NOMO-1 treated with DMSO at 0.1 percent for 48 hours (cell line): Measurements from ENCODE around the gene PCDH20.
"Not testable (repeated sequence)": the region's sequence is repeated elsewhere in the genome, so short reads cannot be mapped to it uniquely, and the experiment has no call there.

Experiments
- DNase-seq: peaks from one replicate; lab custom pipeline; 2025; ENCODE audit not compliant: unreplicated experiment; lab: John Stamatoyannopoulos, UW

PCDH20 gene, protein sequence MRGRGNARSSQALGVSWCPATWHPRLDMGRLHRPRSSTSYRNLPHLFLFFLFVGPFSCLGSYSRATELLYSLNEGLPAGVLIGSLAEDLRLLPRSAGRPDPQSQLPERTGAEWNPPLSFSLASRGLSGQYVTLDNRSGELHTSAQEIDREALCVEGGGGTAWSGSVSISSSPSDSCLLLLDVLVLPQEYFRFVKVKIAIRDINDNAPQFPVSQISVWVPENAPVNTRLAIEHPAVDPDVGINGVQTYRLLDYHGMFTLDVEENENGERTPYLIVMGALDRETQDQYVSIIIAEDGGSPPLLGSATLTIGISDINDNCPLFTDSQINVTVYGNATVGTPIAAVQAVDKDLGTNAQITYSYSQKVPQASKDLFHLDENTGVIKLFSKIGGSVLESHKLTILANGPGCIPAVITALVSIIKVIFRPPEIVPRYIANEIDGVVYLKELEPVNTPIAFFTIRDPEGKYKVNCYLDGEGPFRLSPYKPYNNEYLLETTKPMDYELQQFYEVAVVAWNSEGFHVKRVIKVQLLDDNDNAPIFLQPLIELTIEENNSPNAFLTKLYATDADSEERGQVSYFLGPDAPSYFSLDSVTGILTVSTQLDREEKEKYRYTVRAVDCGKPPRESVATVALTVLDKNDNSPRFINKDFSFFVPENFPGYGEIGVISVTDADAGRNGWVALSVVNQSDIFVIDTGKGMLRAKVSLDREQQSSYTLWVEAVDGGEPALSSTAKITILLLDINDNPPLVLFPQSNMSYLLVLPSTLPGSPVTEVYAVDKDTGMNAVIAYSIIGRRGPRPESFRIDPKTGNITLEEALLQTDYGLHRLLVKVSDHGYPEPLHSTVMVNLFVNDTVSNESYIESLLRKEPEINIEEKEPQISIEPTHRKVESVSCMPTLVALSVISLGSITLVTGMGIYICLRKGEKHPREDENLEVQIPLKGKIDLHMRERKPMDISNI

DNA sequence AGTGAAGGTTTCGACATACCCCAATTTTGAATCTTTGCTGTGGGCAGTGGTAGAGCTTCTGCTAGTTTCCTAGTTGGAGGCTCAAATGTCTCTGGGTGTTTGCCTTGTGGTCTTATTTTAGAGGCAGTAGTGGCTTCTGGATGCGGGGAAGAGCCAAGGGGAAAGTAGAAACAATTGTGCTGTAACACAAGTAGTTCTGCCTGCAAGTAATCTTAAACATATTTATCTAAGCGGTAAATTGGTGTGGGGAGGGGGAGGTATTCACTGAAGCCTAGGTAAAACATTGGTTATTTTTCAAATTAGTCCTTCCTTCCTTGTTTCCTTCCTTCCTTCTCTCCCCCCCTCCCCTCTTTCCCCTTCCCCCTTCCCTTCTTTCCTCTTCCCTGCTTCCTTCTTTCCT, at the start of gene PCDH20:
TSS of gene PCDH20 (minus strand) at position 101 of the 400 bp plus-strand sequence. CDS start 691 bp downstream, outside the sequence.
- no peak for DNase-seq

DNA sequence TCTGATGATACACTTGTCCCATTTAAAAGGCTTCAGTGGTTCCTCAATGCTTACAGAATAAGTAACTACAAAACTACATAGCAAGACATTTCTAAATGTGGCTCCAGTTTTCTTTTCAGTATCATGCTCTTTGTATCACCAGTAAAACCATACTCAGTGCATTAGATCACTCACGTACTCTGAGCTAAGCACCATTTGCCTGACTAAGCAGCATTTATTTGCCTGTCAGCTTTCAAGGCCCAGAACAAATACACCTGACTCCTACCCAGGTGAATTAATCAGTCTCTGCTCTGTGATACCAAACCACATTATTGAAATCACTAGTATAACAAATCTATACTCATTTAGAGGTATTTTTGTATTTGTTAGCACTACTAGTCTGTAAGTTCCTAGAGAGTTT, 47.4 kb upstream of the PCDH20 start:
- no peak for DNase-seq

DNA sequence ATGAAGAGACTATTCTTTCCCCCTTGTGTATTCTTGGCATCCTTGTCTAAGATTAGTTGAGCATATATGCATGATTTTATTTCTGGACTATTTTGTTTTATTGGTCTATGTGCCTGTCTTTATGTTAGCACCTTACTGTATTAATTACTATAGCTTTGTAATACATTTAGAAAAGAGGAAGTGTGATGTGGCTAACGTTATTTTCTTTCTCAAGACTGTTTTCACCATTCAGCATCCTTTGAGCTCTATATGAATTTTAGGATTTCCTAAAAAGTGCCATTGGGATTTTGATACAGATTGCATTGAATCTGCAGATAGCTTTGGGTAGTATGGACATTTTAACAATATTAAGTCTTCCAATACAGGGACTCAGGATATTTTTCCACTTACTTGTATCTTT, 37.5 kb upstream of the PCDH20 start:
- no peak for DNase-seq

DNA sequence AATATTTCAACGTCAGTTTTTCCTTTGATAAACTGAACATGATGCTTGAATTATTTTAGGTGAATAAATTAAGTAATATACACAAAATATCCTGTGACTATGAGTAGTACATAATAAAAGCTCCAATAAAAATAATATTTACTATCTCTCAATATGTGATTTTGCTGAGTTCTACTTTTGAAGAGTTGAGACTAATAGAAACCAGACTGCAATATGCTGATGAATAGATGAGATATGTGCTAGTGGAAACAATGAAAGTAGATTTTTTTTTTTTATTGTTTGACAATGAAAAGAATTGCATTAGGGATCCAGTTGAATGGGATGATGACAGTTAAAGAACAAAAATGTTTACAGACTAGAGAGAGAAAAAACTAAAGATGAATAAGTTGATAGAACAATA, 16.4 kb upstream of the PCDH20 start:
- no peak for DNase-seq

DNA sequence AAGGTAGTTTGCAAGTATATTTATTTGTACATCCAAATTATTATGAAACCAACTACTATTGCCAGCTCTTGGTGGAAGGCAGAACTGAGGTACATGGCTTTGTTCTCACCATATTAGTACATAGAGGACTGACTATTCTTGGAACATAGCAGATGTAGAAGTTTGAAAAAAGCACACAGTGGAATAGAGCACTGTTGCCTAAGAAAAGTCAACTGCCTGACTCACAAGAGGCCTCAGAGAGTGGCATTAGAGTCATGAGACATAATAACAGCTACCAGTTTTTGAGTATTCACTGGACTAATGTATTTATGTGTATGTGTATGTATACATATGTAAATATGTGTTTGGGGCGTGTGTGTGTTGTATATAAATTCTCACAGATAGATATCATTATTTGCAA, 8.3 kb upstream of the PCDH20 start:
- no peak for DNase-seq

DNA sequence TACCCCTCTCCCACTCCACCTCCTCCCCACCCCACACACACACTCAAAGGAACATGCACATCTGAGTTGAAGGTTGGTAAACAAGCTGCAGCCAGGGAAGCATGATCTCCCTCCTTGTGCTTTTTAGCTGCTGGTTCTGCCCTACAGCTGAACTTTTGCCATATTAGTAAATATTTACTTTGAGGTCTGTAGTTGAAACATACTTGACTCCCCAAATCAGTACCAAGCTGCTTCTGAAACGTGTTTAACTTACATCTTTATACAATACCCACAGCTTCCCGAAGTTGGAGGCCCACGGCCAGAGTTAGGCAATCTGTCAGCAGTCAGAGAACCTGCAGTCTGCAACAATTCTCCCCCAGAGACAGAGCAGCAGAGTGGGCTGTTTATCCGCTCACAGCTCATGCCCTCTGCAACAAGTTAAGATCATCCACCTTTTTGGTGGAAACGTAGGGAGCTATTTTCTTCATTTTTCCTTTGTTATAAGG, 1.5 kb upstream of the PCDH20 start:
- no peak for DNase-seq

DNA sequence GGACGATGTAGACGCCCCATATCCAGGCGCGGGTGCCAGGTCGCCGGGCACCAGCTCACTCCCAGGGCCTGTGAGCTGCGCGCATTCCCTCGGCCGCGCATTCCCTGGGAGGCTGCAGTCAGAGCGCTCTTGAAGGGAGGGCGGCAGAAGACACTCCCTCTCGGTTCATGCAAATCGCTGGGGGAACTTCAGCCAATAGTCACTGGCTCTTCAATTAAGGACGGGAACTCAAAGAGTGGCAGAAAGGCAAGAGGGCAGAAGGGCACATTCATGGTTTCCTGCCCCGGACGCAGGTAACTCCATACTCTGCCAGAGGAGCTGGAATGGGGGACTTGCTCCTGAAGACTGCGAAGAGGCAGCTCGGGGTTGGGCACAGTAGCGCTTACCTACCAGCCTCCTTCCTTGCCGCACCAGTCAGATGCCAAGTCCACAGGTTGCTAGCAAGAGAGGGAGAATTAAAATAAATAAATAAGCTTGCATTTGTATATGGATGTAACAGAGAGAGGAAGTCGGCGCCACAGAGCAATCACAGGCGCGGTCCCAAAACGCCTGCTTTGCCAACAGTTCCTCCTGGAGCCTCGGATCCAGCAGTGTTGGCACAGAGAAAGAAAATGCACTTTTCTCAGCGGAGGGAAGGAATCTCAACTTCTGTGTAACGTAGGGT, 459 bp downstream of the PCDH20 start:
- no peak for DNase-seq

DNA sequence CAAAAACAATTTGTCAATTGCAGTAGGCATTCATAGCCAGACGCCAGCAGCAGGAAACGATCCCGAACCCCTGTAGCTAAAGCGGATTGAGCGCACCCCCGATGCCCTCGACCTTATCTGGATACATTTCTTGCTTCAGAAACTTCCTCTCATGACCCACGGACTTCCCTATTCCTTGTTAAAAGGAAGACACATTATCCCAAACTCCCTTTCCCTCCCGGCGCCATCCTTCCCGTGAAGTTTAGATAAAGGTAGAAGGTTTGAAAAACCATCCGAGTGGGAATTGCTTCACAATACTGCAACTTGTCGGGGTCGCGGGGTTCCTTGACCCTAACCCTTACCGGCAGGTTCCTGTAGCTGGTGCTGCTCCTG, 977 bp downstream of the PCDH20 start:
- no peak for DNase-seq

DNA sequence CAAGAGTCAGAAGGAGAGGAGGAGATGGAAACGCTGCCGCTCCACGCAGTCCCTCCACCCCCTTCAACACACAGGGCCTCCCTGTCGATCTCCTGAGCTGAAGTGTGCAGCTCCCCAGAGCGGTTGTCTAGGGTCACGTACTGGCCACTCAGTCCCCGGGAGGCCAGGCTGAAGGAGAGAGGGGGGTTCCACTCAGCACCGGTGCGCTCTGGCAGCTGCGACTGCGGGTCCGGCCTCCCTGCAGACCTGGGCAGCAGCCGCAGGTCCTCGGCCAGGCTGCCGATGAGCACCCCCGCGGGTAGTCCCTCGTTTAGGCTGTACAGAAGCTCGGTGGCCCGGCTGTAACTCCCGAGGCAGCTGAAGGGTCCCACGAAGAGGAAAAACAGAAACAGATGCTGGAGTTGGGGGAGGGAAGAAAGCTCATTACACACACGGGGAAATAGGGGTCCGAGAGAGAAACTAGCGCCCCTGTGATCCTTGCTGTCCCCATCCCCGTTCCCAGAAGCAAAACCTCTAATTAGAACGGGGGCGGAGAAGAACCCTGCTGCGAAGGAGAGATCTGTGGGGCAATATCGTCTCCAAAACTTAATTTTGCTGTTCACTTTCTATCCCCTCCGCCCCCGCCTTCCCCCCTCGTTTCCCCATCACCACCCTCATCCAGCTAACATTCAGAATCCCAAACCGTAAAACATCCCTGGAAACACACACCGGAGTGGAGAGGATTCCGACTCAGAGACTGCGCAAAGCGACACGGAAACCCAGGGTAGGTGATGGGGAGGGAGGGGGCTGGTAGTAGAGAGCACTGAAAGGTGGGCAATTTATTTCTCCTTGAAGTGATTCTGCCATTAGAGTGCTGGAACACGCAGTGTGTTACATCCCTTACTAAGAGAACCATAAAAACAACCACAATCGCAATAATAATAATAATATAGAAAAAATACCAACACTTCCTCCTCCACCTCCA, 1.8 kb downstream of the PCDH20 start:
- DNase-seq = no peak

DNA sequence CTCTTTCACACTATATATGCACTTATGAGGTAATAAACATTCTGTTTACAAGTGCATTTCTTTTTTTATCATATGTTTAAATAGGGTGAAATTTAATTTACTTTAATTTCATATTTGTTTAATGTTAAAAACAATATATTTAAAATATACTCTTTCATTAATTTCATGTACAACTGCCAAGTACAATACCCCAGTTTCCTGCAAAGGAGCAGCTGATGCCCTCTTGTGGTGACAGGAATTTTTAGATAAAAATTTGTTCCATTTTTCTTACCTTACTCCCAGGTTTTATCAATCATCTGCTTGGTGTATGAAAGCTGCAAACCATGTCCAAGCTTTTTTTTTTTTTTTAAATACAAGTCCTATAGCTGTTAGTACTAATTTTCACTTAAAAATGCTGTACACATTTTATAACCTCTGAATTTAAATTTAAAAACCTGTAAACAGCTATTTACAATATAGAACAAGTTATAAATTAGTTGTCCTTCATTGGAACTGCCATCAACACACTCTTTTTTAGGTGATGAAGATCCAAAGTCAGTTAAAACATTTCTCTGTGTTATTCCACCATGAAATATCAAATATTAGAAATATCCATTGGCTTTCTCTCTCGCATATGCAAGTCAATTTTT, 4.9 kb downstream of the PCDH20 start:
- peak; percentile 4 for DNase-seq

DNA sequence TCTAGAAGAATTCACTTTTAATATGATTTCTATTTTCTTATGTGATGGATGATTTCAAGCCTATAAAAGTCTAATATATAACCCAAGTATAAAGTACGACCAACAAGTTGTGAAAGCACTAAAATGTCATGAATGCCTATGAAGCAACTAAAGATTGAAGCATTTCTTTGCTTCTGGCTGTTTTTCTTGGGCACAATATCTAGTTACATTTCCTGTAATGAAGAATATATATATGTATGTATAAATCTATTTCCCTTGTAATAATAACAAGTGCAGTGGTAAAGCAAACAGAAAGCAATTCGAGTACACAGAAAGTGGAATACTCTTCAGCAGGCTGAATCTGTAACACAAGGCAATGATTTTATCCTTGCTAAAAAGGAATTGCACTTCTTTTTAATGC, 5.4 kb downstream of the PCDH20 start:
- DNase-seq = no peak

DNA sequence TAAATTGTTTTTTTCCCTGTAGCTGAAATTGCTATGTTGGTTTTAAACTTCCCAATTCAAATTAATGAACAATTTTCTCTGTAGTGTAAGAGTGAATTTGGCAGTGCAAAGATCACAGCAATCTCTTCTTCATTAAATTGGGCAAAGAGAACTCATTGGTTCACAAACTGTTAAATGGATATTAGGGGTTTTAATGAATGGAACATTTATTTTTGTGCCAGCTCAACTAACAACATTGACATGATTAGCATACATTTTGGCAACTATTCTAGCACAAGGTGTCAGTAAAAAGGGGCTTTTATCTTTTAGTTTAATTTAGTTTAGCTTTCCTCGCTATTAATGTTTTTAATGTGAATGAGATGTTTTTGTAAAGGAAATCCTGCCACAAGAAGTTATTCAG, 7.1 kb downstream of the PCDH20 start:
- DNase-seq = no peak

DNA sequence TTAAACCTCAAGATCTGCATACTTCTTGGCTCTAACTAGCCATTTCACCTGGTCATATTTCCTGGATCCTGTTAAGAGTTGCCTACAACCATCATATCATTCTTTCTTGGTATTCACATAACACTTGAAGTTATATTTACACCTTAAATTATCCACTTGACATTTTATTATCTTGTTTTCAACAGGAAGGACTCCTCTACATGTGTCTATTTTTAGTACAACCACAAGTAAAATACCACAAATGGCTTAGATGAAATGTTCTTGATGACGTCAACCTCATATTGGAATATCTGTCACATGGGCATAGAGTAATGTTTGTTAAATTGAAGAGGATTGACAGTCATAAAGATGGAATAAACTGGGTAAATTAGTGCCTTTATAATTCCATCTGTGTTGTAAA, 9.4 kb downstream of the PCDH20 start:
- no peak for DNase-seq

DNA sequence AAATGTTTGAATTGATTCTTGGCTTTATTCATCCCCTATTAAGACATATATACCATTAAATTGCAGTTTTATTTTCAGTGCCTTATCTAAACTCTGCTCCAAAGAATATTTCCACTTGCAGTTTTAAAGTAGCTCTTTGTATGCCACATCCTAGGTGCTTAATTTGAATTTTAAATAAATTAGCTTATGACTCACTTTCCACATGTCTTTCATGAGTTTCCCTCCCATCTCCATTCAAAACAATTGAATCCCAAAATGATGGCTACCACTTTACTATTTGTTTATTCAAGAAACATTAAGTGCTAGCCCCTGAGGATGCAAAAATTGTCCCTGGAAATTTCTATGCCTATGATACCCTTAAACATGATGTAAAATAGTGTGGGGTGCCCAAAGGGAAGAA, 19.5 kb downstream of the PCDH20 start:
- no peak for DNase-seq

DNA sequence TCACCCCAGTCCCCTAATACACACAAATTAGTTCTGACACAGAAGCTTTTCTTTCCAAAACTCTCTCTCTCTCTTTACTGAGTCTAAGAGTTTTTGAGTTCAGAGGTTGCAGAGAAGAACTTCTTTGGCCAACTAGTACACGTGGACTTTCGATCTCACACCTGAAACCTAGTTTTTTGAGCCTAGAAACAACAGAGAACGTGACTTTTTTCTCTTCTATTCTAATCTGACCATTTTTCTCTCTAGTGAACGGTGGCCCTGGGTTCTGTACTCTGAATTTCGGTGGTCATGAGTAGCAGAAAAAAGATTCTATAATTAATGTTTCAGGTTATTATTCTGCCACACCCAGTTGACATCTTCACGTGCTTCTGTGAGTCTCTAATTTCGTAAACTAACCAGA, 24.2 kb downstream of the PCDH20 start:
- DNase-seq = no peak

DNA sequence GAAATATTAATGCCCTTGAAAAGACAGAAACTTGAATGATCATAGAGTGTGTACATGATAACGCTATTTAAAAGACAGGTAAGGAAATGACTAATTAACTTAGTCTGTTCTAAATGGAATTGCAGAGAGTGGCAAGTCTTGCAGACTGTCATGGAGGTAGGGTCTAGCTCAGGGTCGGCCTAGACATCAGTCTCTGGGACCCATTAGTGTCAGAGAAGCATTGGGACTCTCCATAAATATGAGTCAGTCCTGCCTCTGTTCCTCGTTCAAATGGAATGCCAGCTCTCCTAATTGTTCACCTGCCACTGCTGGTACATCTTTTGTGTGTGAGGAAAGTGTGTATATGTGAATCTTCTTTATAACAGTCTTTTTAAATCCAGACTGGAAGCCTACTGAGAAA, 28.0 kb downstream of the PCDH20 start:
- no peak for DNase-seq

DNA sequence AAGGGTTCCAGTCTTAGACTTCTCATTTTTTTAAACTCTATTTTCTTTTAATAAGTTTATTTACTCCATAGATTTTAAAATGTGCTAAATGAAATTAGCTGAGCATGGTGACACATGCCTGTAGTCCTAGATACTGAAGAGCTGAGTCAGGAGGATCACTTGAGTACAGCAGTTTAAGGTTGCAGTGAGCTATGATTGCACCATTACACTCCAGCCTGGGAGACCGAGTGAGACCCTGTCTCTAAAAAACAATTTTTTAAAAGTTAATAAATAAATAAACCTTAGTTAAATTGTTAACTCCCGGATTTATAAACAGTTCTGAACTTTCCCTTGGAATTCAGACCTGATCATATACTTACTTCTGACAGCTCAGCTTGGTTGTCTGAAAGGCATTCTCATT, 32.5 kb downstream of the PCDH20 start:
- no peak for DNase-seq

DNA sequence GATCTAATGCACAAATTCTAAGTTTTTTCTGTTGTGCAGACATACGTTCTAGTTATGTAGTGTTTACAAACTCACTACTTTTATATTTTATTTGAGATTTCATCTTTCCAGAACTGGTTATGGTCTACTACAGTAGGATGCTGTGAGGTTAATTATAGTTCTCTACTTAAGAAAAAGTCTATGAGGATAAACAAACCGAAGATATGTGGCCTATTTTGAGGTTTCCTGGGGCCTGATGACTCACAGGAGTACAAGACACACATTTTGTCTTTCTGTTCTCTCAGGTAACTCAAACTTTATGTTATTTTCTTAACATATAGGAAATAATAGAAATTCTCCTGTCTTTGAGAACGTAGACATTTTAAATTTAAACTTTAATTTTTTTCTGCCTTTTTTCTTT, 45.1 kb downstream of the PCDH20 start:
- DNase-seq = no peak

DNA sequence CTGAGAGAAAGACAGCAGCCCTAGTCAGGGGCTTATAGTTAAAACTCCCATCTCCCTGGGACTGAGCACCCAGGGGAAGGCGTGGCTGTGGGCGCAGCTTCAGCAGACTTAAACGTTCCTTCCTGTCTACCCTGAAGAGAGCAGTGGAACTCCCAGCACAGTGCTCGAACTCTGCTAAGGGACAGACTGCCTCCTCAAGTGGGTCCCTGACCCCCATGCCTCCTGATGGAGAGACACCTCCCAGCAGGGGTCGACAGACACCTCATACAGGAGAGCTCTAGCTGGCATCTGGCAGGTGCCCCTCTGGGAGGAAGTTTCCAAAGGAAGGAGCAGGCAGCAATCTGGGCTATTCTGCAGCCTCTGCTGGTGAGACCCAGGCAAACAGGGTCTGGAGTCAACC, 51.0 kb downstream of the PCDH20 start:
- DNase-seq = not testable (repeated sequence)

DNA sequence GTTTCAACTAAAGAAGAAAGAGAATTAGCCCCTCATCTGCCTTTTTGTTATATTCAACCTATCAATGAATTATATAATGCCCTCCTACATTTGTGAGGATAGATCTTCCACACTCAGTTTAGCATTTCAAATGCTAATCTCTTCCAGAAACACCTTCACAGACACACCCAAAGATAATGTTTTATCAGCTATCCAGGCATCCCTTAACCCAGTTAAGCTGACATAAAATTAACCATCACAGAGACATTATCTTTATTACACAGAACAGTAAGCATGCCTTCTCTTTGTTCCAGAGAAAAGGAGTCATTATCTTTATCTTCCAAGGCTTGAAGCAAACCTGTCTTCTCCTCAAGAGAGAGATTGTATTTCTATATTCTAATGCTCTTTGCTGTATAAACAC, 53.1 kb downstream of the PCDH20 start:
- no peak for DNase-seq
